ENCODE data around the gene TMEM131L.
"Not testable (repeated sequence)": the region's sequence is repeated elsewhere in the genome, so short reads cannot be mapped to it uniquely, and the experiment has no call there.

The TMEM131L gene

GRCh38 chr4:153661215-153661822, 195.2 kb downstream of the TMEM131L start:
- peaks cover 63 to 88% of the 10 kb centered on the region in 2 experiments for H3K4me1 ChIP-seq (ENCODE audit: control insufficient read depth in 1 of 2, insufficient read depth in 1 of 2, low read depth in 1 of 2, low read length in 1 of 2)
- H3K36me3 ChIP-seq = no peaks in the 10 kb centered on the region
- peak; percentile 12 for TF ChIP-seq CTCF (IDR thresholded peaks at IDR 0.05)
- no peaks in the 10 kb centered on the region for H3K9me3 ChIP-seq
- H3K4me3 ChIP-seq (ENCODE audit: low read depth in 1 of 2, low read length in 1 of 2) = peak overlapping the region; percentile 28 to 49
- H3K27me3 ChIP-seq = no peaks in the 10 kb centered on the region
- peak overlapping the region; percentile 89 for H3K27ac ChIP-seq

- Histone ChIP-seq H3K4me3 (ENCODE audit: low read depth in 1 of 2, low read length in 1 of 2) (peak overlapping the region in 1 of 2 experiments; percentile 5), H3K27me3 (no peaks in the 10 kb centered on the region), H3K36me3 (no peaks in the 10 kb centered on the region), H3K9me3 (no peaks in the 10 kb centered on the region), H3K4me1 (ENCODE audit: control insufficient read depth in 1 of 2, insufficient read depth in 1 of 2, low read depth in 1 of 2, low read length in 1 of 2) (peaks cover 57 to 84% of the 10 kb centered on the region in 2 experiments), H3K27ac (peak overlapping the region; percentile 89)
- TF ChIP-seq CTCF (IDR thresholded peaks at IDR 0.05) = no peak
These were observed 195.7 kb downstream of the TMEM131L start for GRCh38 chr4:153661908-153662307.

GRCh38 chr4:153663667-153664066, 197.5 kb downstream of the TMEM131L start:
- Histone ChIP-seq H3K27ac (peak overlapping the region; percentile 46), H3K9me3 (no peaks in the 10 kb centered on the region), H3K4me3 (ENCODE audit: low read depth in 1 of 2, low read length in 1 of 2) (no peak overlapping the region), H3K27me3 (no peaks in the 10 kb centered on the region), H3K36me3 (no peaks in the 10 kb centered on the region), H3K4me1 (ENCODE audit: control insufficient read depth in 1 of 2, insufficient read depth in 1 of 2, low read depth in 1 of 2, low read length in 1 of 2) (peaks cover 40 to 68% of the 10 kb centered on the region in 2 experiments)
- TF ChIP-seq CTCF (IDR thresholded peaks at IDR 0.05) = no peak

- Histone ChIP-seq H3K27ac (peak overlapping the region; percentile 65), H3K4me1 (ENCODE audit: control insufficient read depth in 1 of 2, insufficient read depth in 1 of 2, low read depth in 1 of 2, low read length in 1 of 2) (peaks cover 12 to 39% of the 10 kb centered on the region in 2 experiments)
- H3K9me3 ChIP-seq; H3K27me3 ChIP-seq; H3K36me3 ChIP-seq; H3K4me3 ChIP-seq (ENCODE audit: low read depth in 1 of 2, low read length in 1 of 2): not testable (repeated sequence)
These were observed 200.3 kb downstream of the TMEM131L start for GRCh38 chr4:153666505-153666904.

GRCh38 chr4:153668647-153669046, 202.5 kb downstream of the TMEM131L start:
- no peak for TF ChIP-seq CTCF (IDR thresholded peaks at IDR 0.05)
- H3K9me3 ChIP-seq = no peaks in the 10 kb centered on the region
- no peaks in the 10 kb centered on the region for H3K36me3 ChIP-seq
- peaks cover 0 to 18% of the 10 kb centered on the region in 2 experiments for H3K4me1 ChIP-seq (ENCODE audit: control insufficient read depth in 1 of 2, insufficient read depth in 1 of 2, low read depth in 1 of 2, low read length in 1 of 2)
- no peak overlapping the region for H3K4me3 ChIP-seq (ENCODE audit: low read depth in 1 of 2, low read length in 1 of 2)
- no peaks in the 10 kb centered on the region for H3K27me3 ChIP-seq
- no peak overlapping the region for H3K27ac ChIP-seq

- no peaks in the 10 kb centered on the region for H3K36me3 ChIP-seq
- peaks cover 0 to 14% of the 10 kb centered on the region in 2 experiments for H3K4me1 ChIP-seq (ENCODE audit: control insufficient read depth in 1 of 2, insufficient read depth in 1 of 2, low read depth in 1 of 2, low read length in 1 of 2)
- H3K27ac ChIP-seq = no peak overlapping the region
- TF ChIP-seq CTCF (IDR thresholded peaks at IDR 0.05) = no peak
- no peaks in the 10 kb centered on the region for H3K9me3 ChIP-seq
- no peak overlapping the region for H3K4me3 ChIP-seq (ENCODE audit: low read depth in 1 of 2, low read length in 1 of 2)
- H3K27me3 ChIP-seq = no peaks in the 10 kb centered on the region
These were observed 203.7 kb downstream of the TMEM131L start for GRCh38 chr4:153669838-153670237.
